Ovary (tissue), 9 donors: ENCODE data around the gene PTOV1. TPM values are rescaled to one million over a fixed set of nuclear protein-coding genes. Genes with fewer than 3 reads are reported as not detected.

ENCODE experiments used
- DNase-seq, 5 donors: peaks; one replicate each; pipeline ENCODE4 v3.0.0-alpha.2; 2019 to 2020
- H3K27ac ChIP-seq, 2 donors: fragments of 200-600 bp; one replicate each; pipeline versions ENCODE4 v1.5.1 to v1.8.0; 2019 to 2022
- H3K27me3 ChIP-seq: fragments of 200-600 bp; one replicate; pipeline ENCODE4 v1.8.0; 2022
- H3K36me3 ChIP-seq: fragments of 200-600 bp; sonication (generic); one replicate; pipeline ENCODE4 v1.5.1; 2019
- H3K4me1 ChIP-seq: one replicate; pipeline ENCODE4 v1.8.1; 2013; ENCODE audit warnings: mild to moderate bottlenecking, moderate library complexity; ENCODE audit not compliant: insufficient read depth
- H3K4me3 ChIP-seq: fragments of 200-600 bp; sonication (generic); one replicate; pipeline ENCODE4 v1.5.1; 2017
- H3K9me3 ChIP-seq, 2 donors: fragments of 200-600 bp in 1 of 2; sonication (generic) in 1 of 2; one replicate each; pipeline versions ENCODE4 v1.5.1 to v1.8.1; 2013 to 2019; ENCODE audit warnings: mild to moderate bottlenecking in 1 of 2, moderate library complexity in 1 of 2
- CTCF ChIP-seq, 3 donors: fragments of 450-650 bp in 2 of 3; fragments of 200-600 bp in 1 of 3; IDR thresholded peaks; one replicate each; pipeline versions ENCODE4 v1.5.1 to v1.8.0; 2016 to 2022; ENCODE audit warnings: antibody characterized with exemption in 3 of 3, mild to moderate bottlenecking in 1 of 3
- EP300 ChIP-seq: sonication (generic); formaldehyde crosslinking; IDR thresholded peaks from one replicate; pipeline ENCODE4 v1.6.1; 2017; ENCODE audit warnings: antibody characterized with exemption
- POLR2A ChIP-seq: fragments of 450-650 bp; IDR thresholded peaks from one replicate; pipeline ENCODE4 v1.6.1; 2017; ENCODE audit warnings: antibody characterized with exemption, mild to moderate bottlenecking, moderate library complexity
- WGBS, 3 donors: extraction: QIAGEN DNeasy Blood & Tissue Kit in 1 of 3; methylation state at CpG; one replicate each; pipeline versions ENCODE4 v1.1.5 to v1.1.7; 2013 to 2017; 5-methylcytosine and 5-hydroxymethylcytosine counted together
- intact Hi-C, 4 donors: fragments of 100-400 bp; cut with DNase I; formaldehyde crosslinking; loops; one replicate each; pipeline versions ENCODE4 v1.11.0 to v1.15.1; 2022 to 2023
- polyA plus RNA-seq, 2 donors: library from polyadenylated mRNA; stranded (reverse); fragments of 200-250 nt in 1 of 2; fragments of 350-450 nt in 1 of 2; fragmentation: Illumina TruSeq in 1 of 2; extraction: RNeasy Lipid Tissue Mini Kit (QIAGEN cat#74804) in 1 of 2; gene quantifications; one replicate each; pipeline ENCODE4 v1.2.3, GENCODE V29; 2013 to 2014
- total RNA-seq, 7 donors: library from RNA; depleted of rRNA in 2 of 7; stranded (reverse); fragments of >200 nt in 2 of 7; fragmentation: NEBNext Ultra II Directional in 3 of 7; extraction: Animal tissue kit (Norgen Biotek cat#: 25700) in 3 of 7; gene quantifications; one replicate each; pipeline versions ENCODE4 v1.1.0 to v1.2.4, GENCODE V29; 2016 to 2023
- donor health status: DM: no; HTN: no; CAD: no; lungs with moderate emphysema.
- donor health status: DM: no; HTN: no; CAD: no.
- donor health status: Bipolar disorder and iron deficiency.
- donor health status: DM: yes; HTN: yes; CAD: no.
- donor health status: DM: no; HTN: no; CAD: no.
- donor health status: DM: yes; HTN: yes; CAD: no.

Gene PTOV1
- total and polyA plus RNA-seq, 9 donors, result 22.2 to 256 (median 186) TPM

- H3K27me3 ChIP-seq, result no peaks in the 10 kb centered on the region
- no peak overlapping the region for H3K4me3 ChIP-seq
- no peaks in the 10 kb centered on the region for H3K36me3 ChIP-seq
- TF ChIP-seq CTCF (IDR thresholded peaks at IDR 0.05) (no peak), EP300 (no peak), POLR2A (no peak)
- DNase-seq, result no peak
- H3K9me3 ChIP-seq, result no peaks in the 10 kb centered on the region
- H3K27ac ChIP-seq, result no peak overlapping the region
- peaks cover 4% of the 10 kb centered on the region for H3K4me1 ChIP-seq
- WGBS, 3 donors, result 94 to 98% (median 95%) methylated on average over 6 of the region's 6 CpGs
- intact Hi-C loops, result no loop called here
Observed at GRCh38 chr19:49811328-49811727, 39.6 kb upstream of the PTOV1 start.

- Histone ChIP-seq H3K36me3 (no peaks in the 10 kb centered on the region), H3K9me3 (no peaks in the 10 kb centered on the region), H3K4me3 (peak overlapping the region; percentile 66), H3K27me3 (no peaks in the 10 kb centered on the region), H3K4me1 (peaks cover 7% of the 10 kb centered on the region), H3K27ac (peak overlapping the region; percentile 86 to 87)
- 32 to 37% (median 36%) methylated on average over 11 of the region's 11 CpGs for WGBS, 3 donors
- intact Hi-C loops, result no loop called here
- TF ChIP-seq CTCF (IDR thresholded peaks at IDR 0.05) (no peak), POLR2A (no peak), EP300 (no peak)
- no peak for DNase-seq
Observed at GRCh38 chr19:49812452-49812996, 38.4 kb upstream of the PTOV1 start.

- intact Hi-C loops, result no loop called here
- peak in 2 of 3 donors; percentile 38 to 54 for TF ChIP-seq CTCF (IDR thresholded peaks at IDR 0.05)
- TF ChIP-seq EP300, result peak; percentile 31
- peak; percentile 41 for TF ChIP-seq POLR2A
- peak; percentile 94 to 98 (median 96) for DNase-seq
- no peaks in the 10 kb centered on the region for H3K27me3 ChIP-seq
- H3K4me1 ChIP-seq, result peaks cover 7% of the 10 kb centered on the region
- H3K27ac ChIP-seq, result peak within 1 kb of the TSS; percentile 86 to 87
- H3K4me3 ChIP-seq, result peak within 1 kb of the TSS; percentile 66
- WGBS, 3 donors, result 0 to 1% (median 0%) methylated on average over 44 to 45 of the region's 45 CpGs
- no peaks in the 10 kb centered on the region for H3K9me3 ChIP-seq
- no peaks in the 10 kb centered on the region for H3K36me3 ChIP-seq
Observed at GRCh38 chr19:49812997-49813861, 37.7 kb upstream of the PTOV1 start, which contains the start of gene FUZ. FUZ (minus strand) TSS chr19:49813292; CDS start chr19:49813106, 186 bp downstream.

GRCh38 chr19:49814010-49814409 is 36.9 kb upstream of the PTOV1 start:
- no peak for DNase-seq
- WGBS, 3 donors, result 49 to 67% (median 59%) methylated on average over 1 of the region's 1 CpG
- intact Hi-C loops, result no loop called here
- no peaks in the 10 kb centered on the region for H3K9me3 ChIP-seq
- H3K36me3 ChIP-seq, result no peaks in the 10 kb centered on the region
- no peak for TF ChIP-seq POLR2A
- no peak for TF ChIP-seq CTCF (IDR thresholded peaks at IDR 0.05)
- TF ChIP-seq EP300, result no peak
- H3K4me1 ChIP-seq, result peaks cover 6% of the 10 kb centered on the region
- no peak overlapping the region for H3K4me3 ChIP-seq
- no peaks in the 10 kb centered on the region for H3K27me3 ChIP-seq
- peak overlapping the region in 1 of 2 donors; percentile 87 for H3K27ac ChIP-seq
